ENCODE results near the gene TUBGCP3.

TUBGCP3 gene

GRCh38 chr13:112441779-112442310 lies 146.1 kb downstream of the TUBGCP3 start:
- no peak for DNase-seq (ENCODE audit: low read depth)

GRCh38 chr13:112441226-112441625 lies 146.7 kb downstream of the TUBGCP3 start:
- DNase-seq (ENCODE audit: low read depth): no peak

GRCh38 chr13:112438515-112438914 lies 149.4 kb downstream of the TUBGCP3 start:
- no peak for DNase-seq (ENCODE audit: low read depth)

GRCh38 chr13:112438094-112438493 lies 149.9 kb downstream of the TUBGCP3 start:
- no peak for DNase-seq (ENCODE audit: low read depth)

- no peak for DNase-seq (ENCODE audit: low read depth)
These were observed 152.0 kb downstream of the TUBGCP3 start for GRCh38 chr13:112435973-112436372.
